Upper lobe of left lung (tissue), 4 donors: Measurements from ENCODE around the gene FXYD6.
A peak's percentile ranks its signal among the peaks of the same experiment; 100 is the strongest.

ENCODE experiments used
- CTCF ChIP-seq, 6 experiments: fragments of 450-650 bp in 4 of 6; fragments of 200-600 bp in 2 of 6; sonication (generic) in 2 of 6; IDR thresholded peaks; one replicate each; pipeline ENCODE4 v1.5.1; 2016 to 2019; ENCODE audit warnings: antibody characterized with exemption in 6 of 6
- POLR2A ChIP-seq, 4 donors: fragments of 450-650 bp; IDR thresholded peaks; one replicate each; pipeline ENCODE4 v1.5.1; 2016 to 2017; ENCODE audit warnings: antibody characterized with exemption in 4 of 4, mild to moderate bottlenecking in 2 of 4

- TF ChIP-seq POLR2A (IDR thresholded peaks at IDR 0.05), result peak in 1 of 4 donors; percentile 15
- no peak for TF ChIP-seq CTCF (IDR thresholded peaks at IDR 0.05)
Observed at GRCh38 chr11:117876341-117877119, at the start of gene FXYD6.
